HG02981 (cell line): ENCODE data around the gene CD22.
"Not testable (repeated sequence)": the region's sequence is repeated elsewhere in the genome, so short reads cannot be mapped to it uniquely, and the experiment has no call there.

Experiments
- ATAC-seq: cut with Tn5 transposase; IDR thresholded peaks from one replicate; pipeline ENCODE4 v1.9.1; 2021; ENCODE audit warnings: mild to moderate bottlenecking, moderate library complexity; ENCODE audit not compliant: unreplicated experiment

The CD22 gene

GRCh38 chr19:35357867-35358573 lies 29.0 kb downstream of the CD22 start, which contains the start of gene FFAR3:
FFAR3 (plus strand) TSS chr19:35358460; CDS start chr19:35358891, 431 bp downstream.
- ATAC-seq: no peak

GRCh38 chr19:35358834-35359233 lies 29.8 kb downstream of the CD22 start:
- ATAC-seq: not testable (repeated sequence)

- ATAC-seq: not testable (repeated sequence)
Observed at GRCh38 chr19:35359395-35359794, 30.4 kb downstream of the CD22 start.

- not testable (repeated sequence) for ATAC-seq
Observed at GRCh38 chr19:35360081-35360480, 31.1 kb downstream of the CD22 start.

GRCh38 chr19:35360880-35361420 lies 32.0 kb downstream of the CD22 start:
- ATAC-seq: no peak

GRCh38 chr19:35362261-35363000 lies 33.4 kb downstream of the CD22 start:
- ATAC-seq: no peak

- no peak for ATAC-seq
Observed at GRCh38 chr19:35363001-35363590, 34.1 kb downstream of the CD22 start.

GRCh38 chr19:35363711-35364425 lies 34.9 kb downstream of the CD22 start:
- ATAC-seq: no peak

GRCh38 chr19:35365303-35365702 lies 36.3 kb downstream of the CD22 start:
- ATAC-seq: no peak

GRCh38 chr19:35368378-35368777 lies 39.4 kb downstream of the CD22 start:
- ATAC-seq: no peak

- ATAC-seq: no peak
Observed at GRCh38 chr19:35369522-35369921, 40.5 kb downstream of the CD22 start.

GRCh38 chr19:35370722-35371121 lies 41.7 kb downstream of the CD22 start, which contains the start of gene GPR42:
GPR42 (plus strand) TSS chr19:35371068; CDS start chr19:35371360, 292 bp downstream.
- ATAC-seq: no peak

GRCh38 chr19:35373492-35373891 lies 44.5 kb downstream of the CD22 start:
- no peak for ATAC-seq

GRCh38 chr19:35374031-35374430 lies 45.0 kb downstream of the CD22 start:
- not testable (repeated sequence) for ATAC-seq

GRCh38 chr19:35375505-35376307 lies 46.7 kb downstream of the CD22 start:
- no peak for ATAC-seq

GRCh38 chr19:35377656-35378055 lies 48.7 kb downstream of the CD22 start:
- no peak for ATAC-seq

GRCh38 chr19:35378356-35378755 lies 49.4 kb downstream of the CD22 start:
- no peak for ATAC-seq

GRCh38 chr19:35379545-35379944 lies 50.6 kb downstream of the CD22 start:
- not testable (repeated sequence) for ATAC-seq

GRCh38 chr19:35379992-35380391 lies 51.0 kb downstream of the CD22 start:
- ATAC-seq: no peak
